Stimulated activated CD8-positive, alpha-beta memory T cell treated with anti-CD3 and anti-CD28 coated beads, Interleukin-15, amount 100 ng/mL, for 24 hours (primary cell): ENCODE results near the gene WDR55.
"Not testable (repeated sequence)": the region's sequence is repeated elsewhere in the genome, so short reads cannot be mapped to it uniquely, and the experiment has no call there.

Experiments used
- DNase-seq: peaks from one replicate; pipeline ENCODE4 v3.0.0-alpha.2; 2020; ENCODE audit warnings: low read depth

Gene WDR55

DNA sequence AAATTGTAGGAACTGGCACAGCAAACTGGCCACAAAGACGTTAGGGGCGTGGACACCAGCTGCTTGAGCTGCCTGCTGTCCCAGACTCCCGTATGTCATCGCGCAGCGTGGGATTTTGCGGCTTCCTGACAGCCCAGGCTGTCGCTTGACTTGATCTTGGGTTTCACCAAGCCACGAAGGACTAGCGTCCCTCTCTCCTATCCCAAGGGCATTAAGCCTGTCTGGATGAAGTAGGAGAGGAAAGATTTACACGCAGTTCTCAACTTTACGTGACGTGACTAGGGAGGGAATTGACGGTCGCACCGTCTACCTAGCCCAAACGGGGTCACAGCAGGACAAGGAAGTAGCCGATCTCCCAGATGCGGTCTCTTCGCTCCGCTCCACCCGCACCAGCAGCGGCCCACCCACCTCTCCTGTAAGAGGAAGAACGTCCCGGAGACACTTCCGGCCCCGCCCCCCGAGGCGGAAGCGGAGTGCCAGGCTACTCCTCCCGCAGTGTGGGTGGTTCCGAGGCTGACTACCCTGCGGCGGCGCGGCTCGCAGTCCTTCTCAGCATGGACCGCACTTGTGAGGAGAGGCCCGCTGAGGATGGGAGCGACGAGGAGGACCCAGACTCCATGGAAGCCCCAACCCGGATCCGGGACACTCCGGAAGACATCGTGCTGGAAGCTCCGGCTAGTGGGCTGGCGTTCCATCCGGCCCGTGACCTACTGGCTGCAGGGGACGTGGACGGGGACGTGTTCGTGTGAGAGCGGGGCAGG lies at the start of gene WDR55:
TSS of gene WDR55 (plus strand) at position 546 of the 761 bp plus-strand sequence. CDS start at position 555, 9 bp downstream.
- DNase-seq, result peak; percentile 92

DNA sequence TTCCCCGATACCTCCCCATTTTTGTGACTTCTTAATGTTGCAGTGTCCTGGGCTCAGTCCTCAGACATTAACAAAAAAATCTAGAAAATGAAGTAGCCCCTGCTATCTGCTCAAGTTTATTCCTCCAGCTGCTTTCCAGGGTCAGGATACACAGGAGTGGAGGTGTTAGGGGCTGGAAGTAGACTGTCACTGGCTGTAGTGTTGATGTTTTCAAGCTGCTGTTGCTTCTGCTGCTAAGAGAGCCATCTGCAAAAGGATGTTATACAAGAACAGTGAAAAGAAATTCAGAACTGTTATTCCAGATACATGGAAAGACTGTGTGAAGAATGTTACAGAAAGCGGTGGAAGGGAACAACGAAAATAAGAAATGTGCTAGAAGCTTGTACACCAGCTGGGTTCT lies 42.4 kb upstream of the WDR55 start:
- DNase-seq, result no peak

DNA sequence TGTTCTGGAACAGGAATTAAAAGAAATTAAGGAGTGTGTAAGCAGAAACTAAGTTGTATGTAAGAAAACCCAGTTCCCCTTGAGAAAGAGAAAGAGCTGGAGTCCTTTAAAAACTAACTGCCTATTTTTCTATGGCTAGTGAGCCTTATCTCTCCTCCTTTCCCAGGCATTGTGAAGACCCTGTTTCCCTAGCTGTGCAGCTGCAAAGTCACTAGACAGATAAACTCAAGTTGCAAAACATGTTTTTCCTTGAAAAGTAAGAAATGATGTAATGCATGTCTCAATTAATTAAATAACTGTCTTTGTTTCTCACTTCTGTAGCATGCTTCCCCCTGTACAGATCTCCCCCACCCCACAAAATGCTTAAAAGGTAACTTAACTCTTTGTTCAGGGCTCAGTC lies 41.6 kb upstream of the WDR55 start:
- not testable (repeated sequence) for DNase-seq

DNA sequence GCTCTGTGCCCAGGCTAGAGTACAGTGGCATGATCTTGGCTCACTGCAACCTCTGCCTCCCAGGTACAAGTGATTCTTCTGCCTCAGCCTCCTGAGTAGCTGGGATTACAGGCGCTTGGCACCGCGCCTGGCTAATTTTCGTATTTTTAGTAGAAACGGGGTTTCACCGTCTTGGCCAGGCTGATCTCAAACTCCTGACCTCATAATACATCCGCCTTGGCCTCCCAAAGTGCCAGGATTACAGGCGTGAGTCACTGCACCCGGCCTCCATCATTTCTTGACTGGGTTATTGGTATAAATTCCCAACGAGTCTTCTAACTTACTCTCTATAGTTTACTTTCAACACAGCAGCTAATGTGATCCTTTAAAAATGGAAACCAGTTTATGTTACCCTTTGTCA lies 39.8 kb upstream of the WDR55 start:
- DNase-seq, result not testable (repeated sequence)

DNA sequence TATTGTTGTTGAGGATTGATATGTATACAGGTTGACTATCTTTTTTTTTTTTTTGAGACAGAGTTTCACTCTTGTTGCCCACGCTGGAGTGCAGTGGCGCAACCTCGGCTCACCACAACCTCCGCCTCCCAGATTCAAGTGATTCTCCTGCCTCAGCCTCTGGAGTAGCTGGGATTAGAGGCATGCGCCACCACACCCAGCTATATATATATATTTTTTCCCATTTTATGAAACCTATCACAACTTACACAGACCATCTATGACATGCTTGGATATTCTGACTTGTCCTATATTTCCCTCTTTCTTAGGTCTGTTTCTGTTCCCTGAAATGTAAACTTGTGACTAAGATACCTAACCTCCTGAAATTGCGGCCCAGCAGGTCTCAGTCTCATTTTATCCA lies 36.7 kb upstream of the WDR55 start:
- no peak for DNase-seq

DNA sequence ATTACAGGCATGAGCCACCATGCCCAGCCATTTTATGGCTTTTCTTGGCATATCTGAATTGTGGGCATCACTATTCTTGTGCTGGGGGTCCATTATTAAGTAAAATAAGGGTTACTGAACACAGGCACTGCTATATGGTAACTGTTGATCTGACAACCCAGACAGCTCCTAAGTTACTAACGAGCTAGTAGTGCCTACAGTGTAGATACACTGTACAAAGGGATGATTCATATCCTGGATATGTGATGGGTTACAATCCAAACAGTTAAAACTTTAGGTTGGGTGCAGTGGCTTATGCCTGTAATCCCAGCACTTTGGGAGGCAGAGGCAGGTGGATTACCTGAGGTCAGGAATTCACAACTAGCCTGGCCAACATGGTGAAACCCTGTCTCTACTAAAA lies 36.0 kb upstream of the WDR55 start:
- DNase-seq, result no peak

- no peak for DNase-seq
These were observed 34.2 kb upstream of the WDR55 start for GRCh38 chr5:140630292-140631035.

DNA sequence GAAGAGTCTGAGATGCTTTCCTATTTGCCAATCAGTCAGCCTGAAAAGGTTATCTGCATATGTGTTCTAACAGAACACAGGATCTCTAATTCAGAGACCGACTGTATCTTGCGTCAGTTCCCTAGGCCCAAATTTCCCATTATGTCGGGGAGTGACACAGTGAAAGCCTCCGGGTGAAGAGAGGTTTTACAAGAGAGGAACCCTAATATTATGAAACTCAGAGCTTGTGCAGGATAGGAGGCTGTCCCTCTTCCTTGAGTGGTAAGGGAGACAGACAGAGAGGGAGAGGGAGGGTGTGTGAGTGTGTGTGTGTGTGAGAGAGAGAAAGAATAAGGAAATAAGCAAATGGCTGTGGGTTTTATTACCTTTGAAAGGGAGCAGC lies 33.7 kb upstream of the WDR55 start:
- DNase-seq, result no peak

- no peak for DNase-seq
These were observed 32.8 kb upstream of the WDR55 start for GRCh38 chr5:140631831-140632365.

GRCh38 chr5:140632366-140633020 lies 32.2 kb upstream of the WDR55 start:
- peak; percentile 7 for DNase-seq

DNA sequence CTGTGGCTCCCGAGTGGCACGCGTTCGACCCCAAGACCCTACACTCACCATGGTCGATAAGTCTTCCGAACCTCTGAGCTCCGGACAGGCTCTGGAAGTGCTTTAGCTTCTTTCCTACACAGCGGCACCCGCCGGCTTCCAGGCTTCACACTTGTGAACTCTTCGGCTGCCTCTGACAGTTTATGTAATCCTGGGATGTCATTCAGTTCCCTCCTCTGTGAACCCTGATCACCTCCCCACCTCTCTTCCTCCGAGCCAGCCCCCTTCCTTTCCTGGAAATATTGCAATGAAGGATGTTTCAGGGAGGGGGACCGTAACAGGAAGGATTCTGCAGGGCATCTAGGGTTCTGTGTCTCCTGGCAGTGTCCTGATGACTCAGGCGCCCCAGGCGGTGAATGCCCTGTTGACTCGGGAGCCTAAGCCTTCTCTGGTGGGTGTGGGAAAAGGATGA lies 31.7 kb upstream of the WDR55 start, which contains the start of gene CD14:
TSS of gene CD14 (minus strand) at position 155 of the 451 bp plus-strand sequence. CDS start at position 51, 104 bp downstream.
- DNase-seq, result no peak

- no peak for DNase-seq
These were observed 31.2 kb upstream of the WDR55 start for GRCh38 chr5:140633501-140633900.

DNA sequence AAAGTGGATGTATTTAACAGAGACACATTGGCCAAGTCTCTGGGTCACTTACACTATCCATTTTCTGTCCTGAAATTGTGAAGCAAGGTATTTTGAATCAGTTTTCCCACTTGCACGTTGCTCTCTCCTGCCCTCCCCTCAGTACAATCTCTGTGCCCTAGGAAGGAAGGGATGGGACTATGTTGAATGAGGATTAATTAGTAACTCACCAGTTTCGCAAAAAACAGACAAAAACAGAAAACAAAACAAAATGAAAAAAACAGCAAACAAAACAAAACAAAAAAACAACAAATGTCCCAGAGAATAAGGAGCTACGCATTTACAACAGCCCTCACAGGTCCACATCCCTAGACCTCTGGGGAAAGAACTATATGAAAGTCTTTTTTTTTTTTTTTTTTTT lies 30.6 kb upstream of the WDR55 start:
- no peak for DNase-seq

DNA sequence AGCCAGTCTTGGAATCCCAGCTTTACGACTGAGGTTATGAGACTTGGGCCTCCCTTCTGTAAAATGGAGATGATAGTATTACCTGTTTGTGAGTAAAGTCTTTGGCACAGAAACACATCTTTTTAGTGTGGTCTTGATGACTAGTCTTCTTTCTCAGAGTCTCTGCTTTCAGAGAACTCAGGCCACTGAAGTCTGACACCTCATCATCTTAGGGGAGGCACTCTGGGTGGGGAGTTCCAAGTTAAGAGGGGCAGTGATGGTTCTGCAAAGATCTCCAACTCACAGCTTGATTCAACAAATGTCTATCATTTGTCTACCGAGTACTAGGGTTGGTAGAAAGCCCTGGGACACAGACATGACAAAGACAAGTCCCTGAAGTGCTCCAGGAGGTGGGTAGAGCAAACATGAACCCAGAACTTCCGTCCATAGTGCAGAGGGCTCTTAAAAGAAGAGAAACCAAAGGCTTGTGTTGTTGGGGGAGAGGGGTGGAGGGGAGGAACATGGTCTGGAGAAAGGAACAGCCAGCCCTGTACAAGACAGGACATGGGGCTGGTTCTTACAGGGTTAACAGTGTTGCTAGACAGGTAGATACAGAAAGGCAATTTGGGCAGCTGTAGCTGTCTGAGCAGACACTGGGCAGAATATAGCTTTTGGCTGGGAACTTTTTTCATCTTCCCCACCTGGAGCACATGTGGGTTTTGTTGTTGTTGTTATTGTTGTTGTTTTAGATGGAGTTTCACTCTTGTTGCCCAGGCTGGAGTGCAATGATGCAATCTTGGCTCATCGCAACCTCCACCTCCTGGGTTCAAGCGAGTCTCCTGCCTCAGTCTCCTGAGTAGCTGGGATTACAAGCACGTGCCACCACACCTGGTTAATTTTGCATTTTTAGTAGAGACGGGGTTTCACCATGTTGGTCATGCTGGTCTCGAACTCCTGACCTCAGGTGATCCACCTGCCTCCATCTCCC lies 29.1 kb upstream of the WDR55 start:
- no peak for DNase-seq

DNA sequence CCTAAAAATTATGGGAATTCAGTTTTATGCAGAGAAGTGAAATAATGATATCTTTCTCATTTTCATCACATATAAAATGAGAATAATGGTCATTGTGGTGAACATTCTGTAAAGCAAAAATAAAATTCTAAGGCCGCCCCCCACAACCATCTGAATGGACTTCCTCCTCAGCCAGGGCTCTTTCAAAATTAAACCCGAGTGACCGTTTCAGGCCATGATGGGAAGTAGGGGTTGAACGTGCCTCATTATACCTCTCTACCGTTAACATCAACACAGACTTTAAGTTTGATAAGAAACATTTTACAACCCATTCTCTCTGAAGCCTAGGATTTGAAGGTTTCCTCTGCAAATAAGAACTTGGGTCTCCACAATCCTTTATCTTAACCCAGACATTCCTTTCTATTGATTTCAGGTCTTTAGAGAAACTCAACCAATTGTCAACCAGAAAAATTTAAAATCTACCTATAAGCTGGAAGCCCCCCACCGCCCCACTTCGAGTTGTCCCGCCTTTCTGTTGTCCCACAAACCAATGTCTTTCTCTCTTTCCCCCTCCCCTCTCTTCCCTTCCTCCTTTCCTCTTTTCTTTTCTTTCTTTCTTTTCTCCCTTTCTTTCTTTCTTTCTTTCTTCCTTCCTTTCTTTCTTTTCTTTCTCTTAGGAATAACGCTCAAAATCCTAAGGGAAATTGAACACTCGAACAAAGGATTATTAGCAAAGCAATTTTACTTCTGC lies 27.2 kb upstream of the WDR55 start:
- DNase-seq, result no peak

DNA sequence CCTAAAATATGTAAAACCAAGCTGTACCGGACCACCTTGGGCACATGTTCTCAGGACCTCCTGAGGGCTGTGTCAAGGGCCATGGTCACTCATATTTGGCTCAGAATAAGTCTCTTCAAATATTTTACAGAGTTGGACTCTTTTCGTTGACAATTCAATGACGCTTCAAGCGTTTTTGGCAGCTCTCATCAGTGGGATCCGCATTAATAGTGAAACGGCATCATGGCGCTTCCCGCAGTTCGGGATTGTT lies 25.9 kb upstream of the WDR55 start:
- not testable (repeated sequence) for DNase-seq

- DNase-seq, result peak; percentile 95
These were observed 25.3 kb upstream of the WDR55 start, which contains the start of gene TMCO6 for GRCh38 chr5:140639148-140639981. TSS of gene TMCO6 (plus strand) at chr5:140639451. CDS start at chr5:140639528, 77 bp downstream.

- no peak for DNase-seq
These were observed 23.0 kb upstream of the WDR55 start for GRCh38 chr5:140641716-140642115.

GRCh38 chr5:140642718-140643117 lies 22.0 kb upstream of the WDR55 start:
- DNase-seq, result no peak

DNA sequence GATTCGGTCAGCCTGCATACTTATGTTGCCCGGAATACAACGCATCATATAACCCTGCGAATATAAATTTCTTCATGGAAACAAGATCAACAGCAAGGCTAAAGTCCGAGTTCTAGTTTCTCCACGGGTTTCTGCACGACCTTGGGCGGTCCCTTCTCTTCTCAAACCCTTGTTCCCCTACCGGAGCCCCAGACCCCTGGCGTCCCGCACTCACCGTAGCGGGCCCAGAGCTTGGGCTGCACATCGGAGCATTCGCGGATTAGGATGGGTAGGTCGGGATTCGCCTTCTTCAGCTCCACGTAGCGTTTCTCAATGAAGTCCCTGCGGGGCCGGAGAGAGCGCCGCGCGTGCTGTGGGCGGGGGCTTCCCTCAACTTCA lies 17.7 kb upstream of the WDR55 start:
- no peak for DNase-seq
